ENCODE results near the gene GPC2.

GPC2 gene

DNA sequence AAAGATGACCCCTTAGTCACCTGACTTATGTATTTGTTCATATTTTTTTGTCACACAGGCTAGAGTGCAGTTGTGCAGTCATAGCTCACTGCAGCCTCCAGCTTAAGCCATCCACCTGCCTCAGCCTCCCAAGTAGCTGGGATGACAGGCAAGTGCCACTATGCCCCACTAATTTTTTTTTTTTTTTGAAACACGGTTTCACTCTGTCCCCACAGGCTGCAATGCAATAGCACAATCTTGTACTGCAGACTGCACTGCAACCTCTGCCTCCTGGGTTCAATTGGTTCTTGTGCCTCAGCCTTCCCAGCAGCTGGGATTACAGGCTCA lies 48.6 kb downstream of the GPC2 start:
- H3K36me3 ChIP-seq (ENCODE audit: control insufficient read depth, low read length) = peaks cover 27% of the 10 kb centered on the region
- H3K4me1 ChIP-seq (ENCODE audit: control insufficient read depth, low read length) = peaks cover 54% of the 10 kb centered on the region
- TF ChIP-seq CTCF (IDR thresholded peaks at IDR 0.05; ENCODE audit: low read depth, low read length, poor library complexity, severe bottlenecking) = no peak
- no peak for TF ChIP-seq EZH2phosphoT487 (IDR thresholded peaks at IDR 0.05; ENCODE audit: borderline replicate concordance, low read length)
- peak overlapping the region; percentile 96 for H3K4me2 ChIP-seq (ENCODE audit: low read length)
- peak overlapping the region; percentile 94 for H3K27ac ChIP-seq (ENCODE audit: low read depth, low read length)
- no peaks in the 10 kb centered on the region for H3K9me2 ChIP-seq (replicated peaks; ENCODE audit: control insufficient read depth, low read length)
- peaks cover 37% of the 10 kb centered on the region for H3K79me2 ChIP-seq (ENCODE audit: control insufficient read depth, low read length)
- H3F3A ChIP-seq (ENCODE audit: control insufficient read depth, insufficient read depth) = peaks cover 32% of the 10 kb centered on the region
- peak overlapping the region; percentile 81 for H3K4me3 ChIP-seq (ENCODE audit: low read length)
- H3K9me3 ChIP-seq (ENCODE audit: control insufficient read depth, insufficient read depth, low read length) = no peaks in the 10 kb centered on the region
- no peaks in the 10 kb centered on the region for H3K27me3 ChIP-seq (ENCODE audit: control insufficient read depth, low read length)
- H4K20me1 ChIP-seq (ENCODE audit: control insufficient read depth, insufficient read depth, low read depth, low read length) = no peaks in the 10 kb centered on the region

DNA sequence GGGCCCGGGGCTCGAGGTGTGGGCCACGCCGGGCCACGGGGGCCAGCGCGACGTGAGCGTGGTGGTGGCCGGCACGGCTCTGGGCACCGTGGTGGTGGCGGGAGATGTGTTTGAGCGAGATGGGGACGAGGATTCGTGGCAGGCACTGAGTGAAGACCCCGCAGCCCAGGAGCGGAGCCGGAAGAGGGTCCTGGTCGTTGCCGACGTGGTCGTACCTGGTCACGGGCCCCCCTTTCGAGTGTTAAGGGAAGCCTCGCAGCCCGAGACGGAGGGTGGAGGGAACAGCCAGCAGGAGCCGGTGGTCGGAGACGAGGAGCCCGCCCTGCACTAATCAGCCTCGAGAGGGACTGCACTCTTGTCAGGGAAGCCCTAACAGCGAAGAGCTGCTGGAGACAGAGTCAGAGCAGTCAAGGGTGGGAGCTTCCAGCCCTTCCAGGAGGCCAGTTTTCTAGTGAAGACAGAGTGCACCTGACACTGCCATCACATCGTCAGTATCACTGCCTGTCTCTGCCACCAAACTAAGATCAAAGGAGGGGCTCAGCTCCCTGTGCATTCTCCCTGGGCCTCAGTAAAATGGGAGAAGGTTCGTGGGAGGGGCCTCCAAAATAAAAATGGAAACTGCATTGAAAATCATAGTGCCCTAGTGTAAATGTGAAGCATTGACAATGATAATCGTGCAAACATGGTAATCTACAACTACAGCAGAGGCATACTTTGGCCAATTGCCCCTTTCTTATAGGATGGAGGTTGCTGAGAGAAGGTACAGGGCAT lies 49.1 kb downstream of the GPC2 start:
- Histone ChIP-seq H3K9me3 (ENCODE audit: control insufficient read depth, insufficient read depth, low read length) (no peaks in the 10 kb centered on the region), H3K9me2 (replicated peaks; ENCODE audit: control insufficient read depth, low read length) (no peaks in the 10 kb centered on the region), H3K4me1 (ENCODE audit: control insufficient read depth, low read length) (peaks cover 53% of the 10 kb centered on the region), H3K4me2 (ENCODE audit: low read length) (peak overlapping the region; percentile 96), H3F3A (ENCODE audit: control insufficient read depth, insufficient read depth) (peaks cover 32% of the 10 kb centered on the region), H3K79me2 (ENCODE audit: control insufficient read depth, low read length) (peaks cover 37% of the 10 kb centered on the region), H4K20me1 (ENCODE audit: control insufficient read depth, insufficient read depth, low read depth, low read length) (no peaks in the 10 kb centered on the region), H3K27ac (ENCODE audit: low read depth, low read length) (peak overlapping the region; percentile 94), H3K4me3 (ENCODE audit: low read length) (peak overlapping the region; percentile 81), H3K36me3 (ENCODE audit: control insufficient read depth, low read length) (peaks cover 27% of the 10 kb centered on the region), H3K27me3 (ENCODE audit: control insufficient read depth, low read length) (no peaks in the 10 kb centered on the region)
- TF ChIP-seq EZH2phosphoT487 (IDR thresholded peaks at IDR 0.05; ENCODE audit: borderline replicate concordance, low read length) = no peak
- peak; percentile 6 for TF ChIP-seq CTCF (IDR thresholded peaks at IDR 0.05; ENCODE audit: low read depth, low read length, poor library complexity, severe bottlenecking)

- Histone ChIP-seq H3K4me2 (ENCODE audit: low read length) (peak within 1 kb of the TSS; percentile 96), H3K9me3 (ENCODE audit: control insufficient read depth, insufficient read depth, low read length) (no peaks in the 10 kb centered on the region), H3K79me2 (ENCODE audit: control insufficient read depth, low read length) (peaks cover 41% of the 10 kb centered on the region), H3K4me3 (ENCODE audit: low read length) (peak within 1 kb of the TSS; percentile 81), H3K9me2 (replicated peaks; ENCODE audit: control insufficient read depth, low read length) (no peaks in the 10 kb centered on the region), H3K27ac (ENCODE audit: low read depth, low read length) (peak within 1 kb of the TSS; percentile 94), H3K36me3 (ENCODE audit: control insufficient read depth, low read length) (peaks cover 34% of the 10 kb centered on the region), H3K4me1 (ENCODE audit: control insufficient read depth, low read length) (peaks cover 46% of the 10 kb centered on the region), H4K20me1 (ENCODE audit: control insufficient read depth, insufficient read depth, low read depth, low read length) (no peaks in the 10 kb centered on the region), H3F3A (ENCODE audit: control insufficient read depth, insufficient read depth) (peaks cover 32% of the 10 kb centered on the region), H3K27me3 (ENCODE audit: control insufficient read depth, low read length) (no peaks in the 10 kb centered on the region)
- TF ChIP-seq CTCF (IDR thresholded peaks at IDR 0.05; ENCODE audit: low read depth, low read length, poor library complexity, severe bottlenecking) (peak; percentile 32), EZH2phosphoT487 (IDR thresholded peaks at IDR 0.05; ENCODE audit: borderline replicate concordance, low read length) (no peak)
Observed at GRCh38 chr7:100126931-100127865, 50.0 kb downstream of the GPC2 start, which contains the start of gene MBLAC1. MBLAC1 (plus strand) TSS chr7:100126967; CDS start chr7:100127396, 429 bp downstream.

Measured in DOHH2 (cell line).